Vagina (tissue), 2 donors: Measurements from ENCODE around the gene POLN. TPM values are rescaled to one million over a fixed set of nuclear protein-coding genes. Genes with fewer than 3 reads are reported as not detected.

ENCODE experiments used
- DNase-seq, 2 donors: peaks; one replicate each; pipeline ENCODE4 v3.0.0-alpha.2; 2017; ENCODE audit errors: extremely low spot score in 2 of 2
- H3K27ac ChIP-seq: fragments of 200-600 bp; sonication (generic); one replicate; pipeline ENCODE4 v1.5.1; 2019
- H3K27me3 ChIP-seq: fragments of 200-600 bp; sonication (generic); one replicate; pipeline ENCODE4 v1.5.1; 2019
- H3K36me3 ChIP-seq, 2 donors: fragments of 200-600 bp; sonication (generic); one replicate each; pipeline ENCODE4 v1.5.1; 2017 to 2019
- H3K4me1 ChIP-seq: fragments of 200-600 bp; sonication (generic); one replicate; pipeline ENCODE4 v1.5.1; 2019
- H3K4me3 ChIP-seq, 2 donors: fragments of 200-600 bp; sonication (generic); 1 replicate in 1 of 2; 2 replicates in 1 of 2; pipeline ENCODE4 v1.5.1; 2016 to 2019
- H3K9me3 ChIP-seq: fragments of 200-600 bp; sonication (generic); one replicate; pipeline ENCODE4 v1.5.1; 2019
- POLR2A ChIP-seq, 2 donors: fragments of 450-650 bp; IDR thresholded peaks; one replicate each; pipeline ENCODE4 v1.6.1; 2017; ENCODE audit warnings: antibody characterized with exemption in 2 of 2, mild to moderate bottlenecking in 2 of 2, moderate library complexity in 2 of 2
- POLR2AphosphoS5 ChIP-seq, 2 donors: sonication (generic); formaldehyde crosslinking; IDR thresholded peaks; one replicate each; pipeline ENCODE4 v1.9.0; 2017; ENCODE audit warnings: antibody characterized with exemption in 2 of 2, mild to moderate bottlenecking in 2 of 2, low read depth in 1 of 2; ENCODE audit not compliant: insufficient read depth in 1 of 2
- intact Hi-C: fragments of 100-400 bp; cut with DNase I; formaldehyde crosslinking; loops from one replicate; pipeline ENCODE4 v1.15.1; 2023
- total RNA-seq: library from RNA; depleted of rRNA; stranded (reverse); fragments of >200 nt; gene quantifications from one replicate; pipeline ENCODE4 v1.2.3, GENCODE V29; 2016
- TF ChIP-seq, protein P1 (sequence below), 3 experiments: fragments of 450-650 bp in 2 of 3; fragments of 200-600 bp in 1 of 3; sonication (generic) in 1 of 3; IDR thresholded peaks; one replicate each; pipeline ENCODE4 v1.5.1; 2017 to 2019; ENCODE audit warnings: antibody characterized with exemption in 3 of 3, mild to moderate bottlenecking in 2 of 3, moderate library complexity in 2 of 3

Gene POLN
- total RNA-seq, 1 donor from 2014 or later: 3.9 TPM

DNA sequence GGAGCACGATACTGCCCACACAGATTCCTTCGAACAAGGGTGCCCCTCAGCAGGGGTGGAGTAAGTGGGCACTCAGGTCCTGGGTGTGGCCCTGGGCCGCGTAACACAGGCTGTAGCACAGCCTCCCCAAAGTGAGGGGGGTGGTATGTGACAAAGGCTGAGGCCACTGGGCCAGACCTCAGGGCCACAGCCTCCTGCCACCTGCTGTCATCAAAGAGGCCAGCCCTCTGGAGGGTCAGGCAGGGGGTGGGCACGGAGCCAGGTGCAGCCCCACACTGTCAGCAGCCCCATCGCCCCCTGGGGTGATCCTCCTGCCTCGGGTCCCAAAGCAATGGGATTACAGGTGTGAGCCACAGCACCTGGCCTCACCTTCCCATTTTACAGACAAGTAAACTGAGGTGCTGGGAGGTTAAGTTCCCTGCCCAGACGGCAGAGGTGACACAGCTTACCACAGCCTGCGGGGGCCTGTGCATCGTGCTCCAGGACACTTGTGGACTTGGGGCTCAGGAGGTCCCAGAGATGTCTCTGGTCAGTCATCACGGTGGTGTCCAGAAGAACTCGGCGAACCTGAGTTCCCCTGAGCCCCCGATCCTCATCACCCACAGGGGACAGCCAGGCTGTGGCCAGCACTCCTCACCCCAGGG is 47.5 kb upstream of the POLN start:
- Histone ChIP-seq H3K4me1 (peaks cover 12% of the 10 kb centered on the region), H3K27ac (no peak overlapping the region)
- DNase-seq: no peak

DNA sequence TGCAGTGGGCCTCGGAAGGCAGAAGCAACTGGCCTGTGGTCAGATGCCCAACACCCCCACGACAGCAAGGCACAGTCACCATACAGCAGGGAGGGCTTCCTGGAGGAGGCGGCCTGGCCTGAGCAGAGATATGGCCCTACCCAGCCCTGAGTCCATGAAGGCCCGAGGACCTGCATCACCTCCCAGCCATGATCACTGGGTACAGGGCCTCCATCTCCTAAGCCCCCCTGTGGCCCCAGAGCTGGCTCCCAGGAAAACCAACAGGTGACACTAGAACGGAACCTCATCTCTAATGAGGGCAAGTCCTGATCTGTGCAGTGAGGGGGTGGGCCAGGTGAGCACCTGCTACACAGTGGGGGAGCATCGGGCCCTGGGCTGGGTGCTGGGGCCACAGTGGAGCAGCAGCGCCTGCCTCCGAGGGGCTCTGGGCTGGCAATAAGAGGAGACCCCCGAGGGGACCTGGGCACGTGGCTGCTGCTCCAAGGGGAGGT is 46.2 kb upstream of the POLN start:
- H3K27me3 ChIP-seq: no peaks in the 10 kb centered on the region
- intact Hi-C loops: no loop called here
- no peaks in the 10 kb centered on the region for H3K9me3 ChIP-seq
- no peak for TF ChIP-seq POLR2AphosphoS5 (IDR thresholded peaks at IDR 0.05; ENCODE audit: insufficient read depth in 1 of 2, low read depth in 1 of 2)
- no peak for TF ChIP-seq POLR2A (IDR thresholded peaks at IDR 0.05)
- TF ChIP-seq, protein P1, sequence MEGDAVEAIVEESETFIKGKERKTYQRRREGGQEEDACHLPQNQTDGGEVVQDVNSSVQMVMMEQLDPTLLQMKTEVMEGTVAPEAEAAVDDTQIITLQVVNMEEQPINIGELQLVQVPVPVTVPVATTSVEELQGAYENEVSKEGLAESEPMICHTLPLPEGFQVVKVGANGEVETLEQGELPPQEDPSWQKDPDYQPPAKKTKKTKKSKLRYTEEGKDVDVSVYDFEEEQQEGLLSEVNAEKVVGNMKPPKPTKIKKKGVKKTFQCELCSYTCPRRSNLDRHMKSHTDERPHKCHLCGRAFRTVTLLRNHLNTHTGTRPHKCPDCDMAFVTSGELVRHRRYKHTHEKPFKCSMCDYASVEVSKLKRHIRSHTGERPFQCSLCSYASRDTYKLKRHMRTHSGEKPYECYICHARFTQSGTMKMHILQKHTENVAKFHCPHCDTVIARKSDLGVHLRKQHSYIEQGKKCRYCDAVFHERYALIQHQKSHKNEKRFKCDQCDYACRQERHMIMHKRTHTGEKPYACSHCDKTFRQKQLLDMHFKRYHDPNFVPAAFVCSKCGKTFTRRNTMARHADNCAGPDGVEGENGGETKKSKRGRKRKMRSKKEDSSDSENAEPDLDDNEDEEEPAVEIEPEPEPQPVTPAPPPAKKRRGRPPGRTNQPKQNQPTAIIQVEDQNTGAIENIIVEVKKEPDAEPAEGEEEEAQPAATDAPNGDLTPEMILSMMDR (IDR thresholded peaks at IDR 0.05): no peak
- H3K4me1 ChIP-seq: peaks cover 12% of the 10 kb centered on the region
- no peaks in the 10 kb centered on the region for H3K36me3 ChIP-seq
- no peak overlapping the region for H3K27ac ChIP-seq
- H3K4me3 ChIP-seq: no peak overlapping the region
- DNase-seq: no peak

More for the DNA sequence above, 47.5 kb upstream of the POLN start:
- H3K36me3 ChIP-seq: no peaks in the 10 kb centered on the region
- TF ChIP-seq, protein P1 (IDR thresholded peaks at IDR 0.05): no peak
- TF ChIP-seq POLR2AphosphoS5 (IDR thresholded peaks at IDR 0.05; ENCODE audit: insufficient read depth in 1 of 2, low read depth in 1 of 2) (no peak), POLR2A (IDR thresholded peaks at IDR 0.05) (no peak)
- no peaks in the 10 kb centered on the region for H3K27me3 ChIP-seq
- H3K4me3 ChIP-seq: no peak overlapping the region
- no peaks in the 10 kb centered on the region for H3K9me3 ChIP-seq
- intact Hi-C loops: no loop called here

GRCh38 chr4:2287594-2287915 is 45.6 kb upstream of the POLN start:
- no peak overlapping the region for H3K4me3 ChIP-seq
- H3K9me3 ChIP-seq: no peaks in the 10 kb centered on the region
- no peak for TF ChIP-seq POLR2AphosphoS5 (IDR thresholded peaks at IDR 0.05; ENCODE audit: insufficient read depth in 1 of 2, low read depth in 1 of 2)
- no peak for TF ChIP-seq POLR2A (IDR thresholded peaks at IDR 0.05)
- TF ChIP-seq, protein P1 (IDR thresholded peaks at IDR 0.05): no peak
- H3K27me3 ChIP-seq: no peaks in the 10 kb centered on the region
- H3K36me3 ChIP-seq: no peaks in the 10 kb centered on the region
- peaks cover 12% of the 10 kb centered on the region for H3K4me1 ChIP-seq
- no peak for DNase-seq
- no peak overlapping the region for H3K27ac ChIP-seq
- intact Hi-C loops: no loop called here

DNA sequence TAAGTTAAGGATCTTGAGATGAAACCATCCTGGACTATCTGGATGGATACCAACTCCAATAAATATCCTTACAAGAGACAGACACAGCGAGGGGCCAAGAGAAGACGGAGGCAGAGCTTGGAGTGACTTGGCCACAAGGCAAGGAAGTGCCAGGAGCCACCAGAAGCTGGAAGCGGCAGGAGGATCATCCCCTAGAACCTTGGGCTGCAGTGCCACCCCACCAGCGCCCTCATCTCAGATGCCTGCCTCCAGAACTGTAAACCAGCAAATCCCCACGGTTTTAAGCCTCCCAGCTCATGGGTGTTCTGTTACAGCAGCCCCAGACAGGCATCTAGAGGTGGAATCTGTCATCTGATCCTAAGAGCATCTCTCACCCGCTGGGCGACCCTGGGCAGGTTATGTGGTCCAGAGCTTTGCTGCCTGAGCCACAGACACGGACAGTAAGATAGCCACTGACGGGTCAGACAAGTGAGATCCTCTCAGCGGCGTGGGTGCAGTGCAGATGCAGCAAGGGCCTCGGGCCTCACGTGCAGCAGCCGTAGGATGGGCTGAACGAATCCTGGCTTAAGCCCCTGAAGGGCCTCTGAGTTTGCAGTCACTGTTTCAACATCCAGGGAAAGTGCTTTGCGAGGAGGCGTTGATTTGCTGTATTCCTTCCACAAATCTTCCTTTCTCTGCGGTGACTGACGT is 45.1 kb upstream of the POLN start:
- H3K4me3 ChIP-seq: no peak overlapping the region
- H3K27me3 ChIP-seq: no peaks in the 10 kb centered on the region
- no peak for DNase-seq
- H3K4me1 ChIP-seq: peaks cover 8% of the 10 kb centered on the region
- no peaks in the 10 kb centered on the region for H3K9me3 ChIP-seq
- H3K36me3 ChIP-seq: no peaks in the 10 kb centered on the region
- TF ChIP-seq POLR2A (IDR thresholded peaks at IDR 0.05) (no peak), POLR2AphosphoS5 (IDR thresholded peaks at IDR 0.05; ENCODE audit: insufficient read depth in 1 of 2, low read depth in 1 of 2) (no peak)
- TF ChIP-seq, protein P1 (IDR thresholded peaks at IDR 0.05): no peak
- intact Hi-C loops: no loop called here
- H3K27ac ChIP-seq: no peak overlapping the region
